Memory B cell (primary cell): ENCODE measurements around the gene ACTL6B.
A peak's percentile ranks its signal among the peaks of the same experiment; 100 is the strongest.
"Not testable (repeated sequence)": the region's sequence is repeated elsewhere in the genome, so short reads cannot be mapped to it uniquely, and the experiment has no call there.

Experiments
- ATAC-seq: fragments of 150-1000 bp; cut with Tn5 transposase; 2 replicates; pipeline ENCODE4 v1.10.0; 2021; ENCODE audit warnings: low read depth, mild to moderate bottlenecking, moderate library complexity
- DNase-seq, 2 donors: peaks; one replicate each; pipeline ENCODE4 v3.0.0; 2022; ENCODE audit warnings: low spot score in 2 of 2
- H3K27ac Mint-ChIP-seq: one replicate; pipeline ENCODE4 v1.8.0; 2022; ENCODE audit warnings: mild to moderate bottlenecking, moderate library complexity, mixed read lengths
- H3K27me3 Mint-ChIP-seq: one replicate; pipeline ENCODE4 v1.8.0; 2022; ENCODE audit warnings: mixed read lengths
- H3K36me3 Mint-ChIP-seq: one replicate; pipeline ENCODE4 v1.8.0; 2022; ENCODE audit warnings: mild to moderate bottlenecking, mixed read lengths
- H3K4me1 Mint-ChIP-seq: one replicate; pipeline ENCODE4 v1.8.0; 2022; ENCODE audit warnings: mixed read lengths
- H3K4me3 Mint-ChIP-seq: one replicate; pipeline ENCODE4 v1.8.0; 2022; ENCODE audit warnings: mild to moderate bottlenecking, moderate library complexity, mixed read lengths
- H3K9me3 Mint-ChIP-seq: one replicate; pipeline ENCODE4 v1.8.0; 2022; ENCODE audit warnings: mixed read lengths

ACTL6B gene

GRCh38 chr7:100655908-100656674, at the start of gene ACTL6B:
Gene ACTL6B (minus strand): TSS chr7:100656448. CDS start chr7:100656354, 94 bp downstream.
- H3K4me3 Mint-ChIP-seq = no peak within 1 kb of the TSS
- DNase-seq = peak in 1 of 2 donors; percentile 35
- ATAC-seq = peak; percentile 34
- no peak within 1 kb of the TSS for H3K27ac Mint-ChIP-seq
- H3K27me3 Mint-ChIP-seq = peaks cover 22% of the 10 kb centered on the region
- no peaks in the 10 kb centered on the region for H3K9me3 Mint-ChIP-seq
- H3K4me1 Mint-ChIP-seq = peaks cover 2% of the 10 kb centered on the region
- peaks cover 6% of the 10 kb centered on the region for H3K36me3 Mint-ChIP-seq

- ATAC-seq (peak; percentile 55), DNase-seq (peak; percentile 81 to 87)
- Mint-ChIP-seq H3K4me1 (peaks cover 8% of the 10 kb centered on the region), H3K27me3 (no peaks in the 10 kb centered on the region), H3K36me3 (peaks cover 2% of the 10 kb centered on the region), H3K9me3 (no peaks in the 10 kb centered on the region), H3K27ac (peak overlapping the region; percentile 91), H3K4me3 (peak overlapping the region; percentile 95)
These were observed 49.1 kb upstream of the ACTL6B start for GRCh38 chr7:100705320-100705752.

- not testable (repeated sequence) for H3K27ac Mint-ChIP-seq, ATAC-seq, H3K36me3 Mint-ChIP-seq, H3K4me3 Mint-ChIP-seq, H3K4me1 Mint-ChIP-seq, H3K9me3 Mint-ChIP-seq, H3K27me3 Mint-ChIP-seq, DNase-seq
These were observed 44.8 kb upstream of the ACTL6B start for GRCh38 chr7:100701089-100701488.

- no peak for DNase-seq
- Mint-ChIP-seq H3K9me3 (no peaks in the 10 kb centered on the region), H3K4me3 (no peak overlapping the region), H3K27ac (no peak overlapping the region), H3K36me3 (no peaks in the 10 kb centered on the region), H3K4me1 (peaks cover 5% of the 10 kb centered on the region), H3K27me3 (no peaks in the 10 kb centered on the region)
- ATAC-seq = no peak
These were observed 42.8 kb upstream of the ACTL6B start for GRCh38 chr7:100699018-100699417.

GRCh38 chr7:100696123-100696521, 39.9 kb upstream of the ACTL6B start:
- no peak overlapping the region for H3K4me3 Mint-ChIP-seq
- DNase-seq (no peak), ATAC-seq (no peak)
- H3K36me3 Mint-ChIP-seq = no peaks in the 10 kb centered on the region
- H3K4me1 Mint-ChIP-seq = peaks cover 22% of the 10 kb centered on the region
- H3K27ac Mint-ChIP-seq = peak overlapping the region; percentile 73
- H3K27me3 Mint-ChIP-seq = no peaks in the 10 kb centered on the region
- H3K9me3 Mint-ChIP-seq = no peaks in the 10 kb centered on the region

GRCh38 chr7:100694098-100694745, 38.0 kb upstream of the ACTL6B start, which contains the start of gene GIGYF1:
Gene GIGYF1 (minus strand): TSS chr7:100694250. CDS start chr7:100688238, 6,012 bp downstream.
- DNase-seq = peak; percentile 46 to 69
- Mint-ChIP-seq H3K27ac (peak within 1 kb of the TSS; percentile 90), H3K4me3 (peak within 1 kb of the TSS; percentile 91), H3K4me1 (peaks cover 26% of the 10 kb centered on the region), H3K36me3 (no peaks in the 10 kb centered on the region), H3K9me3 (no peaks in the 10 kb centered on the region), H3K27me3 (no peaks in the 10 kb centered on the region)
- peak; percentile 73 for ATAC-seq

- Mint-ChIP-seq H3K4me3 (peak overlapping the region; percentile 91), H3K27me3 (no peaks in the 10 kb centered on the region), H3K36me3 (peaks cover 5% of the 10 kb centered on the region), H3K9me3 (no peaks in the 10 kb centered on the region), H3K27ac (peak overlapping the region; percentile 90), H3K4me1 (peaks cover 31% of the 10 kb centered on the region)
- ATAC-seq (peak; percentile 31), DNase-seq (no peak)
These were observed 37.3 kb upstream of the ACTL6B start for GRCh38 chr7:100693312-100694097.

- H3K27ac Mint-ChIP-seq = peak overlapping the region; percentile 90
- H3K4me1 Mint-ChIP-seq = peaks cover 31% of the 10 kb centered on the region
- H3K36me3 Mint-ChIP-seq = peaks cover 7% of the 10 kb centered on the region
- H3K4me3 Mint-ChIP-seq = peak overlapping the region; percentile 91
- no peaks in the 10 kb centered on the region for H3K9me3 Mint-ChIP-seq
- no peaks in the 10 kb centered on the region for H3K27me3 Mint-ChIP-seq
- no peak for ATAC-seq
- no peak for DNase-seq
These were observed 36.3 kb upstream of the ACTL6B start for GRCh38 chr7:100692578-100692961.

GRCh38 chr7:100691676-100692577, 35.7 kb upstream of the ACTL6B start:
- Mint-ChIP-seq H3K27me3 (no peaks in the 10 kb centered on the region), H3K4me3 (peak overlapping the region; percentile 91), H3K27ac (no peak overlapping the region), H3K36me3 (peaks cover 7% of the 10 kb centered on the region), H3K9me3 (no peaks in the 10 kb centered on the region), H3K4me1 (peaks cover 31% of the 10 kb centered on the region)
- peak; percentile 54 for ATAC-seq
- peak; percentile 81 to 89 for DNase-seq

GRCh38 chr7:100689230-100690135, 33.2 kb upstream of the ACTL6B start:
- DNase-seq (no peak), ATAC-seq (no peak)
- Mint-ChIP-seq H3K4me3 (peak overlapping the region; percentile 27), H3K27me3 (no peaks in the 10 kb centered on the region), H3K4me1 (peaks cover 26% of the 10 kb centered on the region), H3K9me3 (no peaks in the 10 kb centered on the region), H3K27ac (peak overlapping the region; percentile 75), H3K36me3 (peaks cover 9% of the 10 kb centered on the region)

- Mint-ChIP-seq H3K36me3 (peaks cover 9% of the 10 kb centered on the region), H3K9me3 (no peaks in the 10 kb centered on the region), H3K27ac (peak overlapping the region; percentile 75), H3K4me1 (peaks cover 26% of the 10 kb centered on the region), H3K4me3 (no peak overlapping the region), H3K27me3 (no peaks in the 10 kb centered on the region)
- ATAC-seq (no peak), DNase-seq (no peak)
These were observed 32.1 kb upstream of the ACTL6B start for GRCh38 chr7:100688326-100688860.

GRCh38 chr7:100687751-100688300, 31.6 kb upstream of the ACTL6B start:
- H3K4me3 Mint-ChIP-seq = no peak overlapping the region
- no peak for DNase-seq
- ATAC-seq = no peak
- H3K27ac Mint-ChIP-seq = no peak overlapping the region
- H3K36me3 Mint-ChIP-seq = peaks cover 11% of the 10 kb centered on the region
- no peaks in the 10 kb centered on the region for H3K9me3 Mint-ChIP-seq
- peaks cover 21% of the 10 kb centered on the region for H3K4me1 Mint-ChIP-seq
- H3K27me3 Mint-ChIP-seq = no peaks in the 10 kb centered on the region
